Left cardiac atrium (tissue), 4 donors: ENCODE measurements around the gene NMT1. TPM values are rescaled to one million over a fixed set of nuclear protein-coding genes. Genes with fewer than 3 reads are reported as not detected.
"Not testable (repeated sequence)": the region's sequence is repeated elsewhere in the genome, so short reads cannot be mapped to it uniquely, and the experiment has no call there.

Experiments used
- ATAC-seq, 2 donors: fragments of 200-7000 bp; cut with Tn5 transposase; one replicate each; pipeline ENCODE4 v1.9.1; 2020; ENCODE audit warnings: mild to moderate bottlenecking in 2 of 2, moderate library complexity in 2 of 2
- DNase-seq: peaks from one replicate; pipeline ENCODE4 v3.0.0-alpha.2; 2020
- intact Hi-C, 2 donors: fragments of 100-400 bp; cut with DNase I; formaldehyde crosslinking; loops; one replicate each; pipeline versions ENCODE4 v1.14.1 to v1.15.1; 2022 to 2023
- total RNA-seq, 2 donors: library from RNA; stranded (reverse); fragmentation: NEBNext Ultra II Directional; extraction: Animal tissue kit (Norgen Biotek cat#: 25700); gene quantifications; one replicate each; pipeline ENCODE4 v1.2.1, GENCODE V29; 2021
- donor health status: DM: no; HTN: yes; CAD: no.
- donor health status: DM: no; HTN: yes; CAD: no; lungs with severe emphysema.
- donor health status: DM: yes; HTN: yes; CAD: no.
- donor health status: Dilated cardiomyopathy.

The NMT1 gene
- total RNA-seq, 2 donors from 2014 or later = 66.6 to 92.4 TPM

GRCh38 chr17:45032174-45032541 is 29.0 kb upstream of the NMT1 start:
- ATAC-seq (no peak), DNase-seq (no peak)
- intact Hi-C loops = no loop called here

GRCh38 chr17:45034599-45034998 is 26.5 kb upstream of the NMT1 start:
- intact Hi-C loops = no loop called here
- ATAC-seq (no peak), DNase-seq (no peak)

GRCh38 chr17:45035848-45036247 is 25.3 kb upstream of the NMT1 start:
- intact Hi-C loops = no loop called here
- ATAC-seq (peak in 1 of 2 donors; percentile 66), DNase-seq (no peak)

GRCh38 chr17:45036691-45037090 is 24.4 kb upstream of the NMT1 start:
- ATAC-seq = no peak
- intact Hi-C loops = no loop called here
- DNase-seq = no peak

GRCh38 chr17:45038728-45039634 is 22.1 kb upstream of the NMT1 start:
- peak in 1 of 2 donors; percentile 46 for ATAC-seq
- intact Hi-C loops = no loop called here
- DNase-seq = no peak

- no peak for DNase-seq
- no peak for ATAC-seq
- intact Hi-C loops = no loop called here
Observed at GRCh38 chr17:45040459-45040858, 20.7 kb upstream of the NMT1 start.

GRCh38 chr17:45042346-45043120 is 18.6 kb upstream of the NMT1 start:
- ATAC-seq (no peak), DNase-seq (no peak)
- intact Hi-C loops = no loop called here

- ATAC-seq = peak in 1 of 2 donors; percentile 15
- intact Hi-C loops = no loop called here
- no peak for DNase-seq
Observed at GRCh38 chr17:45043813-45044540, 17.1 kb upstream of the NMT1 start.

- ATAC-seq = no peak
- no peak for DNase-seq
- intact Hi-C loops = loop anchor here in 1 of 2 donors (5.0 kb wide), 1 partner anchor 51 kb away; no protein-coding TSS in a partner anchor
Observed at GRCh38 chr17:45046537-45047125, 14.5 kb upstream of the NMT1 start.

- DNase-seq (no peak), ATAC-seq (no peak)
- intact Hi-C loops = loop anchor here in 1 of 2 donors (5.0 kb wide), 1 partner anchor 48 kb away; no protein-coding TSS in a partner anchor
Observed at GRCh38 chr17:45048795-45049563, 12.1 kb upstream of the NMT1 start.

- peak; percentile 11 to 44 for ATAC-seq
- DNase-seq = no peak
- intact Hi-C loops = no loop called here
Observed at GRCh38 chr17:45050481-45051059, 10.5 kb upstream of the NMT1 start.

- intact Hi-C loops = no loop called here
Observed at GRCh38 chr17:45051060-45051719, 9.9 kb upstream of the NMT1 start, which contains the start of gene DCAKD. DCAKD (minus strand) TSS chr17:45051632; CDS start chr17:45034885, 16,747 bp downstream.

GRCh38 chr17:45051720-45052051 is 9.4 kb upstream of the NMT1 start:
- intact Hi-C loops, ATAC-seq, DNase-seq: not testable (repeated sequence)

More at GRCh38 chr17:45051060-45051719, 9.9 kb upstream of the NMT1 start, which contains the start of gene DCAKD:
- peak; percentile 100 for ATAC-seq
- peak; percentile 95 for DNase-seq

- peak; percentile 62 for DNase-seq
- ATAC-seq = peak in 1 of 2 donors; percentile 7
- intact Hi-C loops = no loop called here
Observed at GRCh38 chr17:45052052-45052772, 8.9 kb upstream of the NMT1 start.

- intact Hi-C loops = no loop called here
- ATAC-seq = peak; percentile 17 to 30
Observed at GRCh38 chr17:45060382-45060796, 728 bp upstream of the NMT1 start.

GRCh38 chr17:45061606-45062205 is 589 bp downstream of the NMT1 start:
- intact Hi-C loops = no loop called here

More at GRCh38 chr17:45060382-45060796, 728 bp upstream of the NMT1 start:
- DNase-seq = no peak

More at GRCh38 chr17:45061606-45062205, 589 bp downstream of the NMT1 start:
- DNase-seq = no peak
- no peak for ATAC-seq
